ENCODE data around the gene PCNX2. TPM values are rescaled to one million over a fixed set of nuclear protein-coding genes. Genes with fewer than 3 reads are reported as not detected.
"Not testable (repeated sequence)": the region's sequence is repeated elsewhere in the genome, so short reads cannot be mapped to it uniquely, and the experiment has no call there.

PCNX2 gene
- total RNA-seq, 1 experiment from 2014 or later = 96.2 TPM

- not testable (repeated sequence) for H4K20me1 ChIP-seq (ENCODE audit: insufficient read depth, low read depth, low read length); H3K4me2 ChIP-seq (ENCODE audit: low read depth, low read length, poor library complexity, severe bottlenecking); H3K4me1 ChIP-seq (ENCODE audit: low read length); H3K27me3 ChIP-seq (ENCODE audit: low read length); DNase-seq; H3K27ac ChIP-seq (ENCODE audit: low read length); H3K9me3 ChIP-seq (ENCODE audit: low read length); H3K9me2 ChIP-seq (replicated peaks; ENCODE audit: insufficient read depth, low read length); H3K79me2 ChIP-seq (ENCODE audit: low read length); H3K36me3 ChIP-seq (ENCODE audit: insufficient read depth, low read length); H2AFZ ChIP-seq (ENCODE audit: low read length); H3K4me3 ChIP-seq (ENCODE audit: low read length); H3K9ac ChIP-seq (ENCODE audit: low read length)
Observed at GRCh38 chr1:233080827-233081226, 214.7 kb downstream of the PCNX2 start.

- no peaks in the 10 kb centered on the region for H3K9me3 ChIP-seq (ENCODE audit: low read length)
- no peak for DNase-seq
- no peak overlapping the region for H2AFZ ChIP-seq (ENCODE audit: low read length)
- no peaks in the 10 kb centered on the region for H3K9me2 ChIP-seq (replicated peaks; ENCODE audit: insufficient read depth, low read length)
- no peaks in the 10 kb centered on the region for H3K27me3 ChIP-seq (ENCODE audit: low read length)
- H3K9ac ChIP-seq (ENCODE audit: low read length) = no peak overlapping the region
- no peak overlapping the region for H3K4me3 ChIP-seq (ENCODE audit: low read length)
- no peaks in the 10 kb centered on the region for H3K36me3 ChIP-seq (ENCODE audit: insufficient read depth, low read length)
- H3K4me1 ChIP-seq (ENCODE audit: low read length) = no peaks in the 10 kb centered on the region
- no peaks in the 10 kb centered on the region for H4K20me1 ChIP-seq (ENCODE audit: insufficient read depth, low read depth, low read length)
- H3K27ac ChIP-seq (ENCODE audit: low read length) = no peak overlapping the region
- no peaks in the 10 kb centered on the region for H3K79me2 ChIP-seq (ENCODE audit: low read length)
- no peak overlapping the region for H3K4me2 ChIP-seq (ENCODE audit: low read depth, low read length, poor library complexity, severe bottlenecking)
Observed at GRCh38 chr1:233080286-233080685, 215.2 kb downstream of the PCNX2 start.

GRCh38 chr1:233079574-233079973, 216.0 kb downstream of the PCNX2 start:
- Histone ChIP-seq H3K4me1 (ENCODE audit: low read length) (no peaks in the 10 kb centered on the region), H3K9me3 (ENCODE audit: low read length) (no peaks in the 10 kb centered on the region), H3K9me2 (replicated peaks; ENCODE audit: insufficient read depth, low read length) (no peaks in the 10 kb centered on the region), H3K27ac (ENCODE audit: low read length) (no peak overlapping the region), H2AFZ (ENCODE audit: low read length) (no peak overlapping the region), H3K36me3 (ENCODE audit: insufficient read depth, low read length) (no peaks in the 10 kb centered on the region), H4K20me1 (ENCODE audit: insufficient read depth, low read depth, low read length) (no peaks in the 10 kb centered on the region), H3K4me2 (ENCODE audit: low read depth, low read length, poor library complexity, severe bottlenecking) (no peak overlapping the region), H3K27me3 (ENCODE audit: low read length) (no peaks in the 10 kb centered on the region), H3K9ac (ENCODE audit: low read length) (no peak overlapping the region), H3K4me3 (ENCODE audit: low read length) (no peak overlapping the region), H3K79me2 (ENCODE audit: low read length) (no peaks in the 10 kb centered on the region)
- no peak for DNase-seq

- Histone ChIP-seq H3K9me3 (ENCODE audit: low read length) (no peaks in the 10 kb centered on the region), H3K79me2 (ENCODE audit: low read length) (no peaks in the 10 kb centered on the region), H3K27ac (ENCODE audit: low read length) (no peak overlapping the region), H2AFZ (ENCODE audit: low read length) (no peak overlapping the region), H4K20me1 (ENCODE audit: insufficient read depth, low read depth, low read length) (no peaks in the 10 kb centered on the region), H3K4me3 (ENCODE audit: low read length) (no peak overlapping the region), H3K36me3 (ENCODE audit: insufficient read depth, low read length) (no peaks in the 10 kb centered on the region), H3K9ac (ENCODE audit: low read length) (no peak overlapping the region), H3K9me2 (replicated peaks; ENCODE audit: insufficient read depth, low read length) (no peaks in the 10 kb centered on the region), H3K4me1 (ENCODE audit: low read length) (no peaks in the 10 kb centered on the region), H3K27me3 (ENCODE audit: low read length) (no peaks in the 10 kb centered on the region), H3K4me2 (ENCODE audit: low read depth, low read length, poor library complexity, severe bottlenecking) (no peak overlapping the region)
- no peak for DNase-seq
Observed at GRCh38 chr1:233078396-233078795, 217.1 kb downstream of the PCNX2 start.

- Histone ChIP-seq H3K4me3 (ENCODE audit: low read length) (no peak overlapping the region), H3K4me2 (ENCODE audit: low read depth, low read length, poor library complexity, severe bottlenecking) (no peak overlapping the region), H3K9me3 (ENCODE audit: low read length) (no peaks in the 10 kb centered on the region), H4K20me1 (ENCODE audit: insufficient read depth, low read depth, low read length) (no peaks in the 10 kb centered on the region), H3K4me1 (ENCODE audit: low read length) (no peaks in the 10 kb centered on the region), H3K9me2 (replicated peaks; ENCODE audit: insufficient read depth, low read length) (no peaks in the 10 kb centered on the region), H3K27me3 (ENCODE audit: low read length) (no peaks in the 10 kb centered on the region), H3K79me2 (ENCODE audit: low read length) (no peaks in the 10 kb centered on the region), H3K27ac (ENCODE audit: low read length) (no peak overlapping the region), H2AFZ (ENCODE audit: low read length) (no peak overlapping the region), H3K36me3 (ENCODE audit: insufficient read depth, low read length) (no peaks in the 10 kb centered on the region), H3K9ac (ENCODE audit: low read length) (no peak overlapping the region)
- no peak for DNase-seq
Observed at GRCh38 chr1:233075915-233076295, 219.6 kb downstream of the PCNX2 start.

GRCh38 chr1:233066087-233066486, 229.4 kb downstream of the PCNX2 start:
- Histone ChIP-seq H3K9ac (ENCODE audit: low read length) (no peak overlapping the region), H3K4me2 (ENCODE audit: low read depth, low read length, poor library complexity, severe bottlenecking) (no peak overlapping the region), H3K27me3 (ENCODE audit: low read length) (no peaks in the 10 kb centered on the region), H3K4me3 (ENCODE audit: low read length) (no peak overlapping the region), H2AFZ (ENCODE audit: low read length) (no peak overlapping the region), H3K79me2 (ENCODE audit: low read length) (no peaks in the 10 kb centered on the region), H3K36me3 (ENCODE audit: insufficient read depth, low read length) (peaks cover 6% of the 10 kb centered on the region; the same call in 1 of the 2 replicates), H3K9me2 (replicated peaks; ENCODE audit: insufficient read depth, low read length) (no peaks in the 10 kb centered on the region), H3K9me3 (ENCODE audit: low read length) (no peaks in the 10 kb centered on the region), H4K20me1 (ENCODE audit: insufficient read depth, low read depth, low read length) (no peaks in the 10 kb centered on the region), H3K4me1 (ENCODE audit: low read length) (peaks cover 3% of the 10 kb centered on the region; the same call in 1 of the 2 replicates), H3K27ac (ENCODE audit: low read length) (no peak overlapping the region)
- DNase-seq = peak; percentile 46

- no peak overlapping the region for H3K4me3 ChIP-seq (ENCODE audit: low read length)
- no peak overlapping the region for H3K9ac ChIP-seq (ENCODE audit: low read length)
- DNase-seq = no peak
- H3K27ac ChIP-seq (ENCODE audit: low read length) = no peak overlapping the region
- no peak overlapping the region for H3K4me2 ChIP-seq (ENCODE audit: low read depth, low read length, poor library complexity, severe bottlenecking)
- no peaks in the 10 kb centered on the region for H3K9me2 ChIP-seq (replicated peaks; ENCODE audit: insufficient read depth, low read length)
- peaks cover 6% of the 10 kb centered on the region; the same call in 1 of the 2 replicates for H3K36me3 ChIP-seq (ENCODE audit: insufficient read depth, low read length)
- peaks cover 3% of the 10 kb centered on the region; the same call in 1 of the 2 replicates for H3K4me1 ChIP-seq (ENCODE audit: low read length)
- no peaks in the 10 kb centered on the region for H3K79me2 ChIP-seq (ENCODE audit: low read length)
- H2AFZ ChIP-seq (ENCODE audit: low read length) = no peak overlapping the region
- no peaks in the 10 kb centered on the region for H3K27me3 ChIP-seq (ENCODE audit: low read length)
- no peaks in the 10 kb centered on the region for H4K20me1 ChIP-seq (ENCODE audit: insufficient read depth, low read depth, low read length)
- no peaks in the 10 kb centered on the region for H3K9me3 ChIP-seq (ENCODE audit: low read length)
Observed at GRCh38 chr1:233065685-233066084, 229.8 kb downstream of the PCNX2 start.

- H3K36me3 ChIP-seq (ENCODE audit: insufficient read depth, low read length) = peaks cover 6% of the 10 kb centered on the region; the same call in 1 of the 2 replicates
- H3K4me1 ChIP-seq (ENCODE audit: low read length) = peaks cover 3% of the 10 kb centered on the region; the same call in 1 of the 2 replicates
- no peak overlapping the region for H2AFZ ChIP-seq (ENCODE audit: low read length)
- H3K9ac ChIP-seq (ENCODE audit: low read length) = no peak overlapping the region
- H3K4me2 ChIP-seq (ENCODE audit: low read depth, low read length, poor library complexity, severe bottlenecking) = no peak overlapping the region
- no peaks in the 10 kb centered on the region for H3K9me2 ChIP-seq (replicated peaks; ENCODE audit: insufficient read depth, low read length)
- H3K27me3 ChIP-seq (ENCODE audit: low read length) = no peaks in the 10 kb centered on the region
- H3K27ac ChIP-seq (ENCODE audit: low read length) = no peak overlapping the region
- H3K9me3 ChIP-seq (ENCODE audit: low read length) = no peaks in the 10 kb centered on the region
- H4K20me1 ChIP-seq (ENCODE audit: insufficient read depth, low read depth, low read length) = no peaks in the 10 kb centered on the region
- H3K4me3 ChIP-seq (ENCODE audit: low read length) = no peak overlapping the region
- DNase-seq = no peak
- H3K79me2 ChIP-seq (ENCODE audit: low read length) = no peaks in the 10 kb centered on the region
Observed at GRCh38 chr1:233064988-233065387, 230.5 kb downstream of the PCNX2 start.

GRCh38 chr1:233063462-233063861, 232.1 kb downstream of the PCNX2 start:
- no peak overlapping the region for H3K4me3 ChIP-seq (ENCODE audit: low read length)
- no peak overlapping the region for H2AFZ ChIP-seq (ENCODE audit: low read length)
- no peak overlapping the region for H3K9ac ChIP-seq (ENCODE audit: low read length)
- no peak overlapping the region for H3K4me2 ChIP-seq (ENCODE audit: low read depth, low read length, poor library complexity, severe bottlenecking)
- H4K20me1 ChIP-seq (ENCODE audit: insufficient read depth, low read depth, low read length) = no peaks in the 10 kb centered on the region
- no peak for DNase-seq
- H3K9me2 ChIP-seq (replicated peaks; ENCODE audit: insufficient read depth, low read length) = no peaks in the 10 kb centered on the region
- no peaks in the 10 kb centered on the region for H3K79me2 ChIP-seq (ENCODE audit: low read length)
- H3K9me3 ChIP-seq (ENCODE audit: low read length) = no peaks in the 10 kb centered on the region
- H3K36me3 ChIP-seq (ENCODE audit: insufficient read depth, low read length) = peaks cover 6% of the 10 kb centered on the region; the same call in 1 of the 2 replicates
- peaks cover 3% of the 10 kb centered on the region; the same call in 1 of the 2 replicates for H3K4me1 ChIP-seq (ENCODE audit: low read length)
- H3K27me3 ChIP-seq (ENCODE audit: low read length) = no peaks in the 10 kb centered on the region
- no peak overlapping the region for H3K27ac ChIP-seq (ENCODE audit: low read length)

Measured in Karpas-422 (cell line).